Activated CD4-positive, alpha-beta T cell treated with anti-CD3 and anti-CD28 coated beads, Interleukin-10, Interleukin-2, amounts not matched to agents 100 ng/mL and 50 ng/mL, durations not matched to agents 16 hours and 8 hours (primary cell): ENCODE measurements around the gene IPP.
"Not testable (repeated sequence)": the region's sequence is repeated elsewhere in the genome, so short reads cannot be mapped to it uniquely, and the experiment has no call there.

Experiments used
- DNase-seq: peaks from one replicate; pipeline ENCODE4 v3.0.0-alpha.2; 2020

Gene IPP

DNA sequence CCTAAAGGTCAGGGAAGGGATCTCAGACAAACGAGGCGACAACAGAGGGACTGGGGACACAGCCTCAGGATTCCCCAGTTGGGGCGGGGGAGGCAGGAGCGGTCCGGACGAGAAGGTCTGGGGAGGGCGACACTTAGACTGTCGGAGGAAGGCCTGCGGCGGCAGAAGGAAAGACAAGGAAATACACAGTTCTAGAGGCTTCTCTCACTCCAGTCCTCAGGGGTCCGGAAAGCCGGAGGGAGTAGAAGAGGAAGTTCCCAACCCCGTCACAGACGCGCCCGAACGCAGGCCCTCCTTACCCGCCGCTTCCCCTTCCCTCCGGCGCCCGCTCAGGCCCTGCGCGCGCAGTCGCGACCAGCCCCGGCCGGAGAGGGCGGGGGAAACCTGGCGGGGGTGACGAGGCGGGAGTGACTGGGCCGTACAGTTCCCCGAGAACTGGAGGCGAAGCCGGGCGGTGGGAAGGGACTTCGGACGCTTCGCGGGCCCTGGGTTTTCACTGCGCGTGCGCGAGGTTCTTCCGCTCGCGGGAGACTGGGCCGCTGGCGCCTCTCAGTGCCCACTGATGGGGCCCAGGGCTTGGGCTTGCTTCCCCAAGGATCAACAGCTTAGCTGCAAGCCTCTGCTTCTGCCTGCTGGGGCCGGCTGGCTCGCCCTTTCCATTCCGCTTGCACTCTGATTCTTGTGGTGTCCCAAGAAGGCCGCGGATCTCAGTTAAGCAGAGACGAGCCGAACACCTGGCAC, at the start of gene IPP:
Gene IPP, minus strand, starts transcription at position 356 of the 741 bp plus-strand sequence. CDS start 4,242 bp downstream, outside the sequence.
- DNase-seq, result peak; percentile 98

DNA sequence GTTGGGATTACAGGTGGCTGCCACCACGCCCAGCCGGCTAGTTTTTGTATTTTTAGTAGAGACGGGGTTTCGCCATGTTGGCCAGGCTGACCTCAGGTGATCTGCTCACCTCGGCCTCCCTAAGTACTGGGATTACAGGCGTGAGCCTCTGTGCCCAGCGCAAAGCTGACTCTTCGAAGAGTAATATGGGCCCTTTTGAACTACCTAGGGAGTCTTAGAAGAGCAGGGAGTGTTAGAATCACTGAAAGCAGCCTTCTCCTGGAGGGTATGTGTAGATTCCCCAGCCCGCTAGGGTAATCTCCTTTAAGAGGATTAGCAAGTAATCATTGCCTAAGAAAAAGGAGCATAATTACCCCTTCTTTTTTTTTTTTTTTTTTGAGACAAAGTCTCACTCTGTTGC, 46.5 kb upstream of the IPP start:
- no peak for DNase-seq

DNA sequence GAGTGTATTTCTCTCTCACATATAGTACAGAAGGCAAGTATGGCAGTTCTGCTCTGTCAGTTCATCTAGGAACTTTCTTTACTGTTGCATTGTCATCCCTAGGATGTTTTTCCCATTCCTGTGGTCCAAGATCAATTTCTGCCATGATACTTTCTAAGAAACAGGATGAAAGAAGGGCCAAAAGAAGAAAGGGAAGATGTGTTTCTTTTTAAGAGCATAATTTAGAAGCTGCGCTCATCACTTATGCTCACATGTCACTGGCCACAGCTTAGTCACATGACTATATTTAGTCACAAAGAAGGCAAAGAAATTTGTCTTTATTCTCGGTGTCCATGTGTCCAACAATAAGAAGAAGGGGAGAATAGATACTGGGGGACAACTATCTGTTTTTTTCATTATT, 45.9 kb upstream of the IPP start:
- DNase-seq, result no peak

DNA sequence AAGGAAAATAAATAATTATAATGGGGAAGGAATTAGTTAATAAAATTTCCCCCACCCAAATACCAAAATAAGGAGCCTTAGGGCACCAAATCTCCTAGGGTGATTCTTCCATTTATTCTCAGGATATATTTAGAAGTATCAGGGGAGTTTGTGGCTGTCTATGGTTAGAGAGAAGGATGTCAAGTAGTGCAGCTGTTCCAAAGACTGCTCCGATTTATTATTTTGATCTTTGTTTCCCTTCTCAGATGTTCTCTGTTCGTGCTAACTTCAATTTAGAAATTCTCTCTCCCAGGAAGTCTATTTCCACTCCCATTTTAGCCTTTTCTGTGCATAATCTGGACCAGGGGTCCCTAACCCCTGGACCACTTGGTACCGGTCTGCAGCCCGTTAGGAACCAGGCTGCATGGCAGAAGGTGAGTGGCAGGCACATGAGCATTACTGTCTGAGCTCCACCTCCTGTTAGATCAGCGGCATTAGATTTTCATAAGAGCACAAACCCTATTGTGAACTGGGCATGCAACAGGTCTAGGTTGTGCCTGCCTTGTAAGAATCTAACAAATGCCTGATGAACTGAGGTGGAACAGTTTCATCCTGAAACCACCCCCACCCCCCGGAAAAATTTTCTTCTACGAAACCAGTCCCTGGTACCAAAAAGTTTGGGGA, 43.6 kb upstream of the IPP start:
- DNase-seq, result no peak

DNA sequence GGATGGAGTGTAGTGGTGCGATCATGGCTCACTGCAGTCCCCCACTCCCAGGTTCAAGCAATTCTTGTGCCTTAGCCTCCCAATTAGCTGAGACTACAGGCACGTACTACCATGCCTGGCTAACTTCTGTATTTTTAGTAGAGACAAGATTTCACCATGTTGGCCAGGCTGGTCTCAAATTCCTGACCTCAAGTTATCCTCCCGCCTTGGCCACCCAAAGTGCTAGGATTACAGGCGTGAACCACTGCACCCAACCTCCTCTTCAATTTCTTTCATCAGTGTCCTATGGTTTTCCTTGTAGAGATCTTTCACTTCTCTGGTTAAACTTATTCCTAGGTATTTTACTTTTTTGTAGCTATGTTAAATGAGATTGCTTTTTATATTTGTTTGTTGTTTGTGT, 42.3 kb upstream of the IPP start:
- DNase-seq, result no peak

DNA sequence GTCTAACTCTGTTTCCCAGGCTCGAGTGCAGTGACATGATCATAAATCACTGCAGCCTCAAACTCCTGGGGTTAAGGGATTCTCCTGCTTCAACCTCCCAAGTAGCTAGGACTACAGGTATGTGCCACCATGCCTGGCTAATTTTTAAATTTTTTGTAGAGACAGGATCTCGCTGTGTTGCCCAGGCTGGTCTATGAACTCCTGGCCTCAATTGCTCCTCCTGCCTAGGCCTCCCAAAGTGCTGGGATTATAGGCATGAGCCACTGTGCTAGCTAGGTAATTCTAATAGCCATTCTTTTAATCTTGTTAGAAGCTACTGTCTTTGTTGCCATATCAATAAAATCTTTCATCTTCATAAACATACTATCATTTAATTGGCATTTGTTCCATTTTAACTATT, 39.1 kb upstream of the IPP start:
- DNase-seq, result no peak

DNA sequence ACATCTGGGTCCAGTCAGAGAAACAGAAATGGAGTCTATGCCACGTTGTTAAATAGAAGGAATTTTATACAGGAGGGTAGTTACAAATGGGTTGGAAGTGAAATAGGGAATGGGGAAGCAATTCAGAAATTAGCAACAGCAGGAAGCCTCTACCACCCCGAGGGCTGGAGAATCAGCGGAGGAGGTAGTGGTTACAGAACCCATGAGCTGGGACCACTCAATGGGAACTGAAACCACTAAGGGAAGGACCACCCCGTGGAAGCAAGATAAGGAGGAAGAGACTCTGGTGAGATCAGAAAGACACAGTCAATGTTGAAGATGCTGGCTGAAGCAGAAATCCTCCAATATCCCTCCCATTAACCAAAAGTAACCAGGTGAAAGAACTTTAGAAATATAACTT, 37.5 kb upstream of the IPP start:
- no peak for DNase-seq

DNA sequence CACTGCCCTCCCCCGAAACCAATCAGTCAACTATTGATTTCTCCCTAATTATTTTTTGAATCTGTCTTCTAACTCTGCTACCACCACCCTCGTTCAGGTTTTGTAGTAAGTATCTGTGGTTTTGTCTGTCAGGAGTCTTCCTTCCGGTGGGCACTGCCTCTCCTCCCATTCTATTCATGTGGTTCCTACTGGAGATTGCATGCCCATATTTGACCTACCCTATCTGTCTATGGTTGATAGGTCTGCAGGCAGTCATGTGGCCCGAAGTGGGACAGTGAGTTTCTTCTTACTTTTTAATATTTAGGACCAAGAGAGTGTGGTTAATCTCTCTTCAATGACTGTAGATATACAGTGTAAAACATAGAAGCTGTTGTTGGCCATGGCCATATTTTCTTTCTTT, 35.1 kb upstream of the IPP start:
- DNase-seq, result peak; percentile 71

DNA sequence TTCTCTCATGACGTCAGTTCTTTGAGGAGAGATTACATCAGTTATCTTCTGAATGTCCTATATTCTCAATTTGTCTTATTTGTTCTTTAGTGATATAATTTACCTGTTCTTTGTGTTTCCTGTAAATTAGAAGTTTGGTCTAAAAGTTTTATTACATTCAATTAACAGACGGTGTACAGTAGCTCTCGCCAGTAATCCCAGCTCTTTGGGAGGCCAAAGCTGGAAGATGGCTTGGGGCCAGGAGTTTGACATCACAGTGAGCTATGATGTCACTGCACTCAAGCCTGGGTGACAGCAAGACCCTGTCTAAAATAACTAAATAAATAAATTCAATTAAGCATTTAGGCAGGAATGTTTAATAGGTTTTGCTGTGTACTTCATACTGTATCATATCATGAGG, 25.3 kb upstream of the IPP start:
- no peak for DNase-seq

DNA sequence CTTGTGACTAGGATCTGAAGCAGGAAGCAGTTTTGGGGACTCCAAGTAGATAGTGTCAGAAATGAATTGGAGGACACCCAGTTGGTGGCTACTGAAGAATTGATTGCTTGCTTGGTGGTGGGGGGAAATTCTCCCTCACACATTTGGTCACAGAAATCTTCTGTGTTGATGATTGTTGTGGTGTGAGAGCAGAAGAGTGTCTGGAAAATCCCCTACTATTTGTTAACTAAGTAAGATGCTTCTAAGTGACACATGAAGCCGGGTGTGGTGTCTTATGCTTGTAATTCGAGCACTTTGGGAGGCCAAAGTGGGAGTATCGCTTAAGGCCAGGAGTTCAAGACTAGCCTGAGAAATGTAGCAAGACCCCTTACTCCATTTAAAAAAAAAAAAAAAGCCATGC, 22.5 kb upstream of the IPP start:
- no peak for DNase-seq

DNA sequence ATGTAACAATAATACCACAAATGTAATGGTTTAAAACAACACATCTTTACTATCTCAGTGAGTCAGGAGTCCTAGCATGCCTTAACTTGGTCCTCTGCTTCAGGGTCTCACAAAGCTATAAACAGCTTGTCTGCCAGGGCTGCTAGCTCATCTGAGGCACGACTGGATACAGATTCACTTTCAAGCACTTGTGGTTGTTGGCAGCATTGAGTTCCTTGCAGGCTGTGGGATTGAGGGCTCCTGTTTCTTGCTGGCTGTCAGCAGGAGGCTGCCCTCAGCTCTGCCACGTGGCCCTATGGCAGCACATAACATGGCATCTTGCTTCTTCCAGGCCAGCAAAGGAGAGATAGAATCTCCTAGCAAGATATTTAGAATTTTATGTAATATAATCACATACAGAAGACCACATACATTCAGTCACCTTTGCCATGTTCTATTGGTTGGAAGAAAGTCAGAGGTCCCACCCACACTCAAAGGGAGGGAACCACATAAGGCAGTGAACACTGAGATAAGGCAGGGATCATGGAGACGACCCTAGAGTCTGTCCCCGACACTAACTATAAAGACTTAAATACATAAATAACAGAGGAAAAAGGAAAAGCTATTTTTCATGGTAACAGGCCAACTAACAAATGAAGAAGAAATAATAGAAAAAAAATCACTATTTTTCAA, 18.9 kb upstream of the IPP start:
- DNase-seq, result no peak

DNA sequence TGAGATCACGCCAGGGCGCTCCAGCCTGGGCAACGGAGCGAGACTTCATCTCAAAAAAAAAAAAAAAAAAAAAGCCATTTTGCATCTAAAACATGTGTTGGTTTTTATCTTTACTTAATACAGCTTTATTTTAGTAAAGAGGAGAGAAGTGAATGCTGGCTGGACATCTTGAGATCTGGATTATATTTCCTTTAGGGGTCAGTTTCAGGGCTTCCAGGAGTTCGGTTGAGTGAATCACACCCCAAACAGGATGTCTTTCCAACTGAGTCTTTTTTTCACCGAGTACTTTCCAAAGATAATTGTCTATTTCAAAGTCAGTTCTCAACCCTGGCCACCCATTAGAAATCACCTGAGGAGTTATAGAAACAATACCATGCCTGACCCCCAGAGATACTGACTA, 16.6 kb upstream of the IPP start:
- no peak for DNase-seq

DNA sequence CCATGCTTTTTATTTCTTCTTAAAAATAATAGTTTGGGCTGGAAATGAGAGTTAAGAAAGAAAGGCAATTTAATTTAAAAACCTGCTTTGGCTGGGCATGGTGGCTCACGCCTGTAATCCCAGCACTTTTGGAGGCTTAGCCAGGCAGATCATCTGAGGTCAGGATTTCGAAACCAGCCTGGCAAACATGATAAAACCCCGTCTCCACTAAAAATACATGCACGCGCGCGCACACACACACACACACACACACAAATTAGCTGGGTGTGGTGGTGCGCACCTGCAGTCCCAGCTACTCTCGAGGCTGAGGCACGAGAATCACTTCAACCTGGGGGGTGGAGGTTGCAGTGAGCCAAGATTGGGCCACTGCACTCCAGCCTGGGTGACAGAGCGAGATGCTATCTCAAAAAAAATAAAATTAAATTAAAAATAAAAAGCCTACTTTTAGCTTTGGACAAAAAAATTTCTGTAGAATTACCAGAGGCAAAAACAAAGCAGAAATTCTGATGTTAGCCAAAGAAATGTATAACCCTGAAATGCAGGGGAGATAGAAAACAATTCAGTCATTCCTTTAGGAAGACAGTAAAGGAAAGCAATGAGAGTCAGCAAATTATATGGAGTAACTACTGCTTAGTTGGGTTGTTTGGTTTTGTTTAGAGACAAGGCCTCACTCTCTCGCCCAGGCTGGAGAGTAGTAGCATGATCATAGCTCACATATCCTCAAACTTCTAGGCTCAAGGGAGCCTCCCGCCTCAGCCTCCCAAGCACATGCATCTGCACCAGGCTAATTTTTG, 15.7 kb upstream of the IPP start:
- DNase-seq, result no peak

DNA sequence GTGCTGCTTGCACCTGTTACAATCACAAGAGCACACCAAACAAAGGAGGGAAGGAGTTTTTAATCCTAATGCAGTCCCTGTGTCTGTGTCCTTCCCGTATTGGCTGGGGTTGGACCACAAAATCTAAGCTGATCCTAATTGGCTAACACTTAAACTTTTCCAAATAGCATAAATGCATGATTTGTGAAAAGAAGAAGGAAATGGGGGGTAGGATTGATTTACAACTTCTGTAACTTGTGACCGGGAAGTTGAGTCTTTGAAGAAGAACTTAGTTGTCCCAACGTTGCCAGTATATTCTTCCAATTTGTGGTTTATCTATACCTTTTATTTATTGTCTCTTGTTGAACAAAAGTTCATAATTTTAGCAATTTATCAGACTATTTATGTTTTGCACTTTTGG, 11.8 kb upstream of the IPP start:
- DNase-seq, result no peak

DNA sequence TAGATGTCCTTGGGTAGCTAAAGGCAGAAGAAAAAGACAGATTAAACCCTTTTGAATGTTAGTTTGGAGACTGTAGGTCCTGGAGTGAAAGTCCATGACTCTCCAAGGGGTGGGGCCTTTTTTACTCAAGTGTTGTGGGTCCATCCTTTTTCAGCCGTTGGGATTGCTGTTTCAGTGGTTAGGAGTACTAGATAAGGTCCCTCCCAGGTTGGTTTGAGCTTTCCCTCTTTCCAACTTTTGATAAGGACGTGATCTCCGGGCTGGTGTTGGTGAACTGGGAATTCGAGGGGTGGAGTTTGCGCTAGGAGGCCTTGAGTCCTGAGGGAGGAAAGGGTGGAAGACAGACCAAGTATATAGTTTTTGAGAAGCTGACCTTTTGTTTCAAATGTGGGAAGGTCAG, 5.2 kb upstream of the IPP start:
- no peak for DNase-seq

DNA sequence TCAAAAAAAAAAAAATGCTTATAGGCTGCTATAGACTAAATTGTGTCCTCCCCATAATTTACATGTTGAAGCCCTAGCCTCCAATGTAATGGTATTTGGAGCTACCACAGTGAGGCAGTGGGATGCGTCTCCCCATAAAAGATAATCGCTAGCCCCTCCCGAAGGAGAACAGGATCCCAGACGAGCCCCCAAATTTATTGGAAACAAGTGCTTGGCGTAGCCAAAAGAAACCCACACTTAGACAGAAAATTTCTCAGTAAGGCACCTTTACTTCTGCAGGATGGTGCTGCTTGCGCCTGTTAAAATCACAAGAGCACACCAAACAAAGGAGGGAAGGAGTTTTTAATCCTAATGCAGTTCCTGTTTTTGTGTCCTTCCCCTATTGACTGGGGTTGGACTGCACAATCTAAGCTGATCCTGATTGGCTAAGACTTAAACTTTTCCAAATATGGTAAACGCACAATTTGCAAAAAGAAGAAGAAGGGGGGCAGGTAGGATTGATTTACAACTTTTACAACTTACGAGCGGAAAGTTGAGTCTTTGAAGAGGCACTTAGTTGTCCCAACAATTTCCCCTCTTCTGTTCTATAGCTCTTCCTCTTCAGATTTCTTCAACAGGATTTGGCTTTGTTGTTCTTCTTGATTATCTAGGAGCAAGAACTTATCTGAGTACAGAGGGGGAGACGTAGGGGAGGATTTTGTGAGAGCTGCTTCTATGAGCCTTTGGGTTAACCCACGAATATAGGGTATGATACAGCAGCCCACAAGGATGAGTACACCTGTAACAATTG, 3.0 kb upstream of the IPP start:
- DNase-seq, result no peak

DNA sequence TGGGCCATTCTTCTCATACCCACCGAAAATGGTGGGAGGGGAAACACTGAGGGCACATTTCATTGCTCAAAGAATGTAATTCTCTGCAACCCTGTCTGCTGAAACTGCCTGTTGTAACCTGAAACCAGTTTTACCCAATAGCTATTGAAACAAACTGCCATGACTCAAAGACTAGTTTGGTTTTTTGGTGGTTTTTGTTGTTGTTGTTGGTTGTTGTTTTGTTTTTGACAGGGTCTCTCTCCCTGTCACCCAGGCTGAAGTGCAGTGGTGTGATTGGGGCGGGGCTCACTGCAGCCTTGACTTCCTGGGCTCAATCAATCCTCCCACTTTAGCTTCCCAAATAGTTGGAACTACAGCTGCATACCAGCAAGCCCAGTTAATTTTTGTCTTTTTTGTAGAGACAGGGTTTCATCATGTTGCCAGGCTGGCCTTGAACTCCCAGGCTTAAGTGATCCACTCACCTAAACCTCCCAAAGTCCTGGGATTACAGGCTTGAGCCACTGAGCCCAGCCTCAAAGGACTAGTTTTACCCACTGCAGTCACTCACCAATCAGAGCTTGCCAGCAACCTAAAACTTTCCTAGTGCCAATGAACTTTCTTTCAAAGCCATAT, 2.1 kb upstream of the IPP start:
- peak; percentile 11 for DNase-seq

DNA sequence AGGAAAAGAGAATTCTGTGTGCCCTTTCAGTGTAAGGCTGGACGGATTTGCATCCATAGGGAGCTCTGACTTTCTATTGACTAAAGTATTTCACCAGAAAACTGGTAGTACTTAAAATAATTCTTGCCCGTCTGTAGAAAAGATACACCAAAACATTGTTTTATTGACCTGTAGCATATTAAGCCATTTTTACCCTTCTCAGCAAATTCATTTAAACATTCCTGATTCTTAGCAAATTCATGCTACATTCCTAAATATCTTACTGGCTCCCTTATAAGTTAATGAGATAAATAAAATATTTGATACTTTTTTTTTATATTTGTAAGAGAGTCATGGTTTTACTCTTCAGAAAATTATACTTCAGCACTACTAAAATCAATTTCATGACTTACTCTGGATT, 1.6 kb upstream of the IPP start:
- DNase-seq, result no peak

DNA sequence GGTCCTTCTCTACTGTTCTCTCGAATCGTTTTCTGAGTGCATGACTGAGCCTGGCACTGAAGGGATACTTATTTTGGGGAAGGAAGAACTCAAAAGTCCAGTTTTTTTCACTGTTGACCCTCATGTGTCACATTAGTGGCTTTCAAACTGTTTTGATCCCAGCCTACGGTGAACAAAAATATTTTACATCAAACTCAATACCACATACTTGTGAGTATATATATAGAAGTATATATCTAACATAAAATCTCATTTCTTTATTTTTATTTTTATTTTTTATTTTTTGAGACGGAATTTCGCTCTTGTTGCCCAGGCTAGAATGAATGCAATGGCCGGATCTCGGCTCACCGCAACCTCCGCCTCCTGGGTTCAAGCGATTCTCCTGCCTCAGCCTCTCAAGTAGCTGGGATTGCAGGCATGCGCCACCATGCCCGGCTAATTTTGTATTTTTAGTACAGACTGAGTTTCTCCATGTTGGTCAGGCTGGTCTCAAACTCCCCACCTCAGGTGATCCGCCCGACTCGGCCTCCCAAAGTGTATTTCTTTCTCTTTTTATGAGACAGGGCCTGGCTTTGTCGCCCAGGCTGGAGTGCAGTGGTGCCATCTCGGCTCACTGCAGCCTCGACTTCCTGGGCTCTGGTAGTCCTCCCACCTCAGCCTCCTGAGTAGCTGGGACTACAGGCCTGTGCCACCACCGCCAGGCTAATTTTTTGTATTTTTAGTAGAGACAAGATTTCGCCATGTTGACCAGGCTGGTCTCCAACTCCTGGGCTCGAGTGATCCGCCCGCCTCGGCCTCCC, 786 bp upstream of the IPP start:
- not testable (repeated sequence) for DNase-seq

DNA sequence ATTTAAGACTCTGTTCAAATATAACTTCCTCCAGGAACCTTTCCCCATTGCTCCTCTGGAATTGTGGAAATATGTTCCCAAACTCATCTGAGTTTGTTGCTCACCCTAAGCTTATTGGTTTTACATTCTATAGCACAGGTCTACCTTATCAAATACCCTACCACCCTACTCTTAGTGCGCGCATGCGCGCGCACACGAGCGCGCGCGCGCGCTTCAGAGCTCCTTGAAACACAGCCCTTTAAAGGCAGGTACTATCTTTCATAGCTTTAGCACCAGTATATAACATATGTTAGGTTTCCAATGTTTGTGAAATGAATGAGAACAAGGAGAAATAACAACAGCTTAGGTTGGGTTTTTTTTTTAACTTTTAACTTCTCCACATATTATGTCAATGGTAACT, 3.5 kb downstream of the IPP start:
- no peak for DNase-seq

DNA sequence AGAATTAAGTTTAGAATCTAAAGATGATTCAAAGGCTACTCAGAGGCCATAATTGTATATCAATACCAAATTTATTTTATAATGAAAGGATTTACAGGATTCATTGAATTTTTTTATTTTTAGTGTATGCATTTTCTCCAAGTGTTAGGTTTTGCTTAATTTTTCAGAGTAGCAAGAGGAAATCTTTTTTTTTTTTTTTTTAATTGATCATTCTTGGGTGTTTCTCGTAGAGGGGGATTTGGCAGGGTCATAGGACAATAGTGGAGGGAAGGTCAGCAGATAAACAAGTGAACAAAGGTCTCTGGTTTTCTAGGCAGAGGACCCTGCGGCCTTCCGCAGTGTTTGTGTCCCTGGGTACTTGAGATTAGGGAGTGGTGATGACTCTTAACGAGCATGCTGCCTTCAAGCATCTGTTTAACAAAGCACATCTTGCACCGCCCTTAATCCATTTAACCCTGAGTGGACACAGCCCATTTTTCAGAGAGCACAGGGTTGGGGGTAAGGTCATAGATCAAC, 10.8 kb downstream of the IPP start:
- DNase-seq, result not testable (repeated sequence)
